H1 (cell line): ENCODE measurements around the gene CDKN1A. TPM values are rescaled to one million over a fixed set of nuclear protein-coding genes. Genes with fewer than 3 reads are reported as not detected.

Source experiments
- CTCF ChIA-PET: fragments of 300-600 bp; sonication (Branson Sonifier 250); formaldehyde crosslinking; loops from one replicate; lab custom pipeline; 2021; ENCODE audit not compliant: partially characterized antibody; lab: Charles Lee
- POLR2A ChIA-PET: fragments of 300-600 bp; sonication (Branson Sonifier 250); formaldehyde crosslinking; loops from one replicate; lab custom pipeline; 2021; ENCODE audit warnings: inconsistent platforms; ENCODE audit not compliant: partially characterized antibody; lab: Charles Lee
- DNase-seq, 2 experiments: peaks; one replicate each; pipeline versions ENCODE4 v3.0.0 to v3.0.0-alpha.2; 2010 to 2022; ENCODE audit warnings: low spot score in 2 of 2, low read depth in 1 of 2, mixed read lengths in 1 of 2
- FAIRE-seq: peaks from 2 replicates; lab custom pipeline; 2011; peaks lifted over from hg19 to GRCh38; lab: Jason Lieb, UNC
- H2AFZ ChIP-seq: 2 replicates; pipeline ENCODE4 v1.8.1; 2012; ENCODE audit warnings: low read length, inconsistent platforms
- H2AK5ac ChIP-seq: 2 replicates; pipeline ENCODE4 v1.6.1; 2013; ENCODE audit warnings: low read depth, low read length
- H2BK120ac ChIP-seq: replicated peaks from 2 replicates; pipeline ENCODE3; 2013; ENCODE audit warnings: low read depth, low read length, inconsistent platforms
- H2BK12ac ChIP-seq: 2 replicates; pipeline ENCODE4 v1.6.1; 2013; ENCODE audit warnings: low read depth, low read length
- H2BK15ac ChIP-seq: 2 replicates; pipeline ENCODE4 v1.6.1; 2013; ENCODE audit warnings: low read length
- H2BK20ac ChIP-seq: 2 replicates; pipeline ENCODE4 v1.6.1; 2013; ENCODE audit warnings: low read length
- H2BK5ac ChIP-seq: 2 replicates; pipeline ENCODE4 v1.6.1; 2013; ENCODE audit warnings: low read depth, low read length
- H3K14ac ChIP-seq: 2 replicates; pipeline ENCODE4 v1.6.1; 2013; ENCODE audit warnings: inconsistent platforms; ENCODE audit not compliant: insufficient read length
- H3K18ac ChIP-seq: 2 replicates; pipeline ENCODE4 v1.6.1; 2013; ENCODE audit warnings: low read length; ENCODE audit errors: extremely low read depth
- H3K23ac ChIP-seq: 2 replicates; pipeline ENCODE4 v1.6.1; 2013; ENCODE audit warnings: inconsistent platforms; ENCODE audit not compliant: insufficient read length
- H3K23me2 ChIP-seq: 2 replicates; pipeline ENCODE4 v1.6.1; 2013; ENCODE audit warnings: low read depth, low read length
- H3K27ac ChIP-seq: 2 replicates; pipeline ENCODE4 v1.6.1; 2011; ENCODE audit warnings: low read depth, low read length, inconsistent platforms
- H3K27me3 ChIP-seq, 4 experiments: replicated peaks in 1 of 4; 1 replicate in 1 of 4; 2 replicates in 3 of 4; pipeline versions ENCODE4 v1.6.1 to v1.8.1; 2011 to 2013; ENCODE audit warnings: low read length in 3 of 4, mild to moderate bottlenecking in 3 of 4, inconsistent platforms in 2 of 4, mixed read lengths in 2 of 4, moderate library complexity in 1 of 4; ENCODE audit not compliant: control insufficient read depth in 3 of 4, insufficient read depth in 3 of 4; ENCODE audit errors: extremely low read depth in 1 of 4
- H3K36me3 ChIP-seq, 4 experiments: 2 replicates each; pipeline versions ENCODE4 v1.6.1 to v1.8.1; 2011 to 2013; ENCODE audit warnings: mild to moderate bottlenecking in 4 of 4, low read length in 3 of 4, moderate library complexity in 2 of 4, control low read depth in 1 of 4, inconsistent platforms in 1 of 4; ENCODE audit not compliant: insufficient read depth in 4 of 4, control insufficient read depth in 2 of 4
- H3K4ac ChIP-seq: replicated peaks from 2 replicates; pipeline ENCODE3; 2013; ENCODE audit warnings: low read length, low read depth, mixed read lengths, inconsistent platforms; ENCODE audit not compliant: insufficient read length
- H3K4me1 ChIP-seq, 4 experiments: replicated peaks in 1 of 4; 1 replicate in 1 of 4; 2 replicates in 3 of 4; pipeline versions ENCODE4 v1.6.1 to v1.8.1; 2011 to 2013; ENCODE audit warnings: low read length in 3 of 4, inconsistent platforms in 2 of 4, mixed read lengths in 1 of 4; ENCODE audit not compliant: insufficient read depth in 4 of 4, control insufficient read depth in 3 of 4
- H3K4me2 ChIP-seq, 2 experiments: 2 replicates each; pipeline versions ENCODE4 v1.6.1 to v1.8.1; 2011 to 2013; ENCODE audit warnings: low read depth in 2 of 2, low read length in 2 of 2, control low read depth in 1 of 2, inconsistent platforms in 1 of 2, mild to moderate bottlenecking in 1 of 2; ENCODE audit not compliant: insufficient read depth in 1 of 2
- H3K4me3 ChIP-seq, 4 experiments: fragments of 200-600, 300-600 bp in 1 of 4; sonication (generic), shearing (Covaris generic), sonication (Bioruptor Twin) in 1 of 4; 2 replicates each; pipeline versions ENCODE4 v1.5.1 to v1.8.1; 2011 to 2016; ENCODE audit warnings: low read length in 4 of 4, low read depth in 3 of 4, control low read depth in 2 of 4, inconsistent platforms in 2 of 4, mild to moderate bottlenecking in 2 of 4, mixed read lengths in 1 of 4, moderate library complexity in 1 of 4; ENCODE audit not compliant: insufficient read depth in 2 of 4; ENCODE audit errors: extremely low read depth in 1 of 4
- H3K56ac ChIP-seq: replicated peaks from 2 replicates; pipeline ENCODE3; 2013; ENCODE audit warnings: low read depth, mild to moderate bottlenecking, mixed read lengths, low read length, inconsistent platforms; ENCODE audit not compliant: insufficient read length
- H3K79me1 ChIP-seq: 2 replicates; pipeline ENCODE4 v1.6.1; 2013; ENCODE audit warnings: low read depth, low read length, control low read depth
- H3K79me2 ChIP-seq, 2 experiments: 2 replicates each; pipeline versions ENCODE4 v1.6.1 to v1.8.1; 2012 to 2013; ENCODE audit warnings: low read length in 2 of 2, mild to moderate bottlenecking in 2 of 2, inconsistent platforms in 1 of 2; ENCODE audit not compliant: insufficient read depth in 2 of 2, control insufficient read depth in 1 of 2
- H3K9ac ChIP-seq, 4 experiments: replicated peaks in 1 of 4; 1 replicate in 1 of 4; 2 replicates in 3 of 4; pipeline versions ENCODE4 v1.6.1 to v1.8.1; 2011 to 2013; ENCODE audit warnings: low read depth in 3 of 4, low read length in 3 of 4, control low read depth in 2 of 4, mild to moderate bottlenecking in 2 of 4, moderate library complexity in 2 of 4, inconsistent platforms in 1 of 4; ENCODE audit errors: extremely low read depth in 1 of 4
- H3K9me3 ChIP-seq, 2 experiments: 2 replicates each; pipeline versions ENCODE4 v1.6.1 to v1.8.1; 2012 to 2013; ENCODE audit warnings: mild to moderate bottlenecking in 2 of 2, moderate library complexity in 2 of 2, control low read depth in 1 of 2, inconsistent platforms in 1 of 2, low read depth in 1 of 2, low read length in 1 of 2, mixed read lengths in 1 of 2; ENCODE audit not compliant: insufficient read depth in 2 of 2
- H4K20me1 ChIP-seq, 2 experiments: replicated peaks in 1 of 2; 2 replicates each; pipeline versions ENCODE3 to v1.8.1; 2011 to 2013; ENCODE audit warnings: inconsistent platforms in 2 of 2, low read length in 2 of 2, mild to moderate bottlenecking in 1 of 2; ENCODE audit not compliant: insufficient read depth in 2 of 2, control insufficient read depth in 1 of 2
- H4K5ac ChIP-seq: 2 replicates; pipeline ENCODE4 v1.6.1; 2013; ENCODE audit warnings: low read length, low read depth, mixed read lengths, inconsistent platforms; ENCODE audit not compliant: insufficient read length
- H4K8ac ChIP-seq: 2 replicates; pipeline ENCODE4 v1.8.0; 2013; ENCODE audit warnings: mild to moderate bottlenecking, moderate library complexity, low read length, inconsistent platforms; ENCODE audit not compliant: insufficient read depth; ENCODE audit errors: extremely low read depth
- H4K91ac ChIP-seq: replicated peaks from 2 replicates; pipeline ENCODE3; 2013; ENCODE audit warnings: low read length, mixed read lengths, inconsistent platforms; ENCODE audit not compliant: insufficient read length
- HDAC2 ChIP-seq, 2 experiments: fragments of 300-600 bp in 1 of 2; sonication (generic) in 1 of 2; IDR thresholded peaks; 2 replicates each; pipeline ENCODE4 v1.6.1; 2011 to 2012; ENCODE audit warnings: low read depth in 2 of 2, low read length in 2 of 2, mild to moderate bottlenecking in 2 of 2, moderate library complexity in 2 of 2, borderline replicate concordance in 1 of 2, inconsistent platforms in 1 of 2
- JUND ChIP-seq: IDR thresholded peaks from 2 replicates; pipeline ENCODE4 v1.6.1; 2011; ENCODE audit warnings: mild to moderate bottlenecking, improper control_type of control experiment, low read length
- RAD21 ChIP-seq, 2 experiments: IDR thresholded peaks in 1 of 2; conservative IDR thresholded peaks in 1 of 2; 2 replicates each; pipeline ENCODE4 v1.6.1; 2011; ENCODE audit warnings: low read depth in 2 of 2, low read length in 2 of 2, improper control_type of control experiment in 1 of 2, inconsistent platforms in 1 of 2, mild to moderate bottlenecking in 1 of 2, moderate library complexity in 1 of 2
- TAF1 ChIP-seq: IDR thresholded peaks from 2 replicates; pipeline ENCODE4 v1.6.1; 2011; ENCODE audit warnings: mild to moderate bottlenecking, low read depth, low read length
- WGBS, 2 experiments: shearing (Covaris generic) in 1 of 2; methylation state at CpG; one replicate each; pipeline versions ENCODE4 v1.1.6 to v1.1.7; 2013 to 2015; ENCODE audit warnings: low lambda C conversion rate in 2 of 2, mixed read lengths in 2 of 2, inconsistent platforms in 1 of 2, low coverage in 1 of 2, missing lambda C conversion rate in 1 of 2; ENCODE audit not compliant: insufficient replicate concordance in 2 of 2, insufficient coverage in 1 of 2, insufficient read length in 1 of 2; ENCODE audit errors: extremely low coverage in 1 of 2, missing lambda C conversion rate in 1 of 2; 5-methylcytosine and 5-hydroxymethylcytosine counted together
- polyA plus RNA-seq, 7 experiments: library from polyadenylated mRNA; depleted of rRNA in 3 of 7; stranded (reverse) in 5 of 7; unstranded in 2 of 7; fragments of >200 nt in 5 of 7; fragments of 200-250 nt in 2 of 7; gene quantifications; 1 replicate in 5 of 7; 2 replicates in 1 of 7; 4 replicates in 1 of 7; pipeline versions ENCODE4 v1.2.1 to v1.2.3, GENCODE V29; 2011 to 2013; ENCODE audit warnings: missing spikeins in 2 of 7, mixed read lengths in 2 of 7
- total RNA-seq: library from RNA; stranded (reverse); fragmentation: NEBNext Ultra II Directional; extraction: Animal tissue kit (Norgen Biotek cat#: 25700); gene quantifications from 2 replicates; pipeline ENCODE4 v1.2.1, GENCODE V29; 2021

CDKN1A gene
- total and polyA plus RNA-seq, 2 of the 8 experiments (the other 6 are each of a cell fraction or from before 2014, with no cell fraction given) = 15.2 to 36.0 TPM

- H4K20me1 ChIP-seq = no peaks in the 10 kb centered on the region
- CTCF ChIA-PET = interaction anchor here (1.0 to 4.0 kb wide), 5 partner anchors 11 to 94 kb away, joined by 3 to 14 read pairs (median 13); no protein-coding TSS in a partner anchor
- TF ChIP-seq TAF1 (no peak), RAD21 (IDR thresholded peaks at IDR 0.05 in 1 of 2, conservative IDR thresholded peaks at IDR 0.05 in 1 of 2; ENCODE audit: low read depth in 2 of 2, low read length in 2 of 2) (no peak), JUND (no peak), HDAC2 (IDR thresholded peaks at IDR 0.05; ENCODE audit: borderline replicate concordance in 1 of 2, low read depth in 2 of 2, low read length in 2 of 2) (no peak)
- TF ChIP-seq, all 59 proteins: peak for 0
- no peak overlapping the region for H2AFZ ChIP-seq
- no peaks in the 10 kb centered on the region for H3K79me2 ChIP-seq
- H3K27me3 ChIP-seq = no peaks in the 10 kb centered on the region
- H3K23me2 ChIP-seq = no peaks in the 10 kb centered on the region
- no peak overlapping the region for H4K8ac ChIP-seq
- WGBS, 2 experiments = 88% methylated on average over 11 of the region's 11 CpGs; no CpG with 5 or more reads in 1 of the 2 experiments
- H2BK5ac ChIP-seq = no peak overlapping the region
- FAIRE-seq (no peak), DNase-seq (no peak)
- no peak overlapping the region for H2BK20ac ChIP-seq
- no peak overlapping the region for H3K9ac ChIP-seq
- H3K4me1 ChIP-seq = no peaks in the 10 kb centered on the region
- H3K27ac ChIP-seq = no peak overlapping the region
- no peak overlapping the region for H3K18ac ChIP-seq
- H2AK5ac ChIP-seq = no peak overlapping the region
- H3K36me3 ChIP-seq = no peaks in the 10 kb centered on the region
- H4K5ac ChIP-seq = no peak overlapping the region
- H2BK120ac ChIP-seq = no peak overlapping the region
- no peak overlapping the region for H4K91ac ChIP-seq
- H3K79me1 ChIP-seq = no peaks in the 10 kb centered on the region
- H3K4me3 ChIP-seq = no peak overlapping the region
- H3K4ac ChIP-seq = no peak overlapping the region
- no peak overlapping the region for H3K23ac ChIP-seq
- POLR2A ChIA-PET = interaction anchor here (0.9 to 2.1 kb wide), 3 partner anchors 11 to 186 kb away, joined by 3 to 5 read pairs (median 3); partner anchors contain the start of gene CDKN1A
- no peak overlapping the region for H3K56ac ChIP-seq
- H2BK15ac ChIP-seq = no peak overlapping the region
- no peak overlapping the region for H2BK12ac ChIP-seq
- H3K14ac ChIP-seq = no peak overlapping the region
- no peak overlapping the region for H3K4me2 ChIP-seq
- H3K9me3 ChIP-seq = no peaks in the 10 kb centered on the region
These were observed 48.7 kb upstream of the CDKN1A start for GRCh38 chr6:36629784-36630183.
